Stimulated activated CD8-positive, alpha-beta memory T cell treated with anti-CD3 and anti-CD28 coated beads, Interleukin-15, amount 100 ng/mL, for 24 hours (primary cell): ENCODE measurements around the gene KBTBD7.

Experiments used
- DNase-seq: peaks from one replicate; pipeline ENCODE4 v3.0.0-alpha.2; 2020; ENCODE audit warnings: low read depth

The KBTBD7 gene

GRCh38 chr13:41193919-41194824, at the start of gene KBTBD7:
Gene KBTBD7, minus strand, starts transcription at chr13:41194569. Its CDS starts 312 bp downstream, at chr13:41194257.
- DNase-seq: peak; percentile 82

- DNase-seq: no peak
Measured at GRCh38 chr13:41241626-41242025, 47.3 kb upstream of the KBTBD7 start.

DNA sequence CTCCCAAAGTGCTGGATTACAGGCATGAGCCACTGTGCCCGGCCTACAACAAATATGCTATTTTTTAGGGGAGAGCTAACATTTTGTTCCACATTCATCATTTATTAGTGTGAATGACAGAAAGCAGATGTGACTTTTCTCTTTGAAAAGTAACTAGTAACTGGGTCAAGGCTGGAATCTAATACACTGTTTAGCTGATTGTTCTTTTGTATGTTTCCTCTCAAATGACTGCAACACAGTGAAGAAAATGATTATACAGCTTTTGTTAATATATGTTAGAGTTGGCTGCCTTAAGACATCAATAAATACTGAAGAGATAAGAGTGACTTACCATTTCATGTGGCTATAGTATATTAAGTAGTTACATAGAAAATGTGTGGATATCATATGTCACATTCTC, 42.0 kb upstream of the KBTBD7 start:
- DNase-seq: no peak

DNA sequence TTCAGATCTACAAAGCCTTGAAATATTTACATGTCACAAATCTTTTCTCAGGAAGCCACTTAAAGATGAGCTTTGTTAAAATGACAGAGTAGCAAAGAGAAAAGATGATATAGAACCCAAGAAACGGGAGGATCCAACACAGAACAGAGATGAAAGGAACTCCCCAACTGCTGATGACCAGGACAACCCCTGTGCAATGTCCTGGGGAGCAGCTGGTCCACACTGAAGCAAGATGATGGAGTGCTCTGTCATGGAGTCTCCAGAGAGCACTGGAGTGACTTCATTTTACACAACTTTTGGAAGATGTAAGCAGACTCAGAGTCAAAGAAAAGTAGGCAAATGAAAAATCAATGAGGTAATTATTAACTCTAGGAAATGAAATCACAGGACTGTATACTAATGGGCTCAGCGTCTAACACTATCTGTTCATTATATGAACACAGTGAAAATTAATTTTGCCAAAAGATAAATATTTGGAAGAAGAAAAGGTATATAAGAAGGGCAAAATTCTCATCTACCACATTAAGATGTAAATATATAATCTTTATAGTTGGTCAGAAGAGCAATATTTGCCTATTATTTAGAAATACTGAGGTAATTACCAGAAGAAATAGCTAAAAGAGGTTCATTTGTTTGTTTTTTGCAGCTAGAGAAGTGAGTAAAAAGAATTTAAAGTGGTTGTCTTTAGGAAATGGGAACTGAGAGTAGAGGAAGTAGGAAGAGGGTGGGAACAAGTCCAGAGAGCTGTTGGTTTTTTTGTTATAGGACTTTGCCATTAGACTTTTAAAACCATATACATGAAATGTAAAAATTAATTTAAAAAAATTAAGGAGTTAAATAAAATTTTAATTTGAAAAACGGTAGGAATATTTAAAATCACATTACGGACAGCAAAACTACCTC, 38.5 kb upstream of the KBTBD7 start:
- DNase-seq: no peak

- DNase-seq: no peak
Measured at GRCh38 chr13:41231786-41232185, 37.4 kb upstream of the KBTBD7 start.

DNA sequence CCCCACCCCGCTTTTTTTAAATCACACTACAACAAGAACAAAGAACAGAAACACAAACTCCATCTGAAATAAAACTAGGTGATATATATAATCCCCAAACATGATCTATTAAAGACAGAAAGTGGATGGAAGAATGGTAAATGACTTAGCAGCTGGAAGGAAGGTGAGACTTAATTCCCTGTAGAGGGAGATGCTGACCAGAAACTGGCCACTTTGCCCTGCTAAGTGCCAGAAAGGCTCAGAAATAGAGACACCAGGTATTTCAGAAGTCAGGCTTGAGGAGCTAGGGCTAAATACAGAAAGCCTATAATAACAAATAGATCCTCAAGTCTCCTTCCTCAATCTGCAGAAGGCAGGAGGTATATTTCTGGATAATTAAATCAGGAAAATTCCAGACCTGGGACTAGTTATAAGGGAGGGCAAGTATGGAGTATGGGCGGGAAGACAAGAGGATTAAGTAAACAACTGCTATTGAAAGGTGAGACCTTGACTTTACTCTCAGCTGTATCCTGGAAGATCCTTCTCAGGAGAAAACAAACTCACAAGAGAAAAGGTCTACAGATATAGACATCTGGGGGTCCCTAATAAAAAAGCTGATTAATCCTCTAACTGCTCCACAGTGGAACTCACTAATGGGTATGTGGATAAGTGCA, 36.8 kb upstream of the KBTBD7 start:
- DNase-seq: no peak

- DNase-seq: no peak
Measured at GRCh38 chr13:41229356-41229755, 35.0 kb upstream of the KBTBD7 start.

DNA sequence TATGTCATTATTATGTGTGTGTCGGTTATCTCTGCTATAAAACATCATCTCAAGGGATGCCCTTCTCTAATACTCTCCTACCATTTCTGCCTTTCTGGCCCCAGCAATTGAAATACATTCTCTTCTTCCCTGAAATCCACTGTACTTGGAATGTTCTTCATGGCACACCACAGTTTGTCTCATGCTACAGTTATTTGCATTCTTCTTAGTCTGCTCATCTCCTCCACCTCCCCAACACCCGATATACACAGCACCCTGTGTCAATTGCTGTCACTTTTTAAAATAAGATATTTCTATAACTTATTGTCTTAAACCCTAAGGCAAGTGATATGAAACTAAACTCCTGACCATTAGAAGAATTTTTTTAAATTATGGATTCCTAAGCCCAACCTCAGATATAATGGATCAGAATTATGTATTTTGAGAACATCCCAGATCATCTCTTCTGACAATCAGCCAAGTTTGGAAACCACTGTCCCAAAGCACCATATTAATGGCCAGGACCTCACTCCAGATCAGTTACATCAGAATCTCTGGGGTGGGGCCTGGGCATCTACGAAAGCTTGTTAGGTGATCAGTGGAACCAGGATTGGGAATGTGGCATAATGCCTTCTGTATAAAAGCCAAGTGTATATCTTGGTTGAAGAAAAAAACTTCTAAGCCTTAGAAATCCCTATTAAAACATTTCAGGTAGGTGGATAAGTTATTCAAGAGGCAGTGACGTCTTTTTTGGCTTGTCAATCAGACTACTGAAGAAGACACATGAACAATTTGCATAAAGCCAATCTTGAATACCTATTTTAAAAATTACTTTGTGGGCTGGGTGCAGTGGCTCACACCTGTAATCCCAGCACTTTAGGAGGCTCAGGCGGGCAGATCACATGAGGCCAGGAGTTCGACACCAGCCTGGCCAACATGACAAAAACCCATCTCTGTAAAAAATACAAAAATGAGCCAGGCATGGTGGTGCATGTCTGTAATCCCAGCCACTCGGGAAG, 30.0 kb upstream of the KBTBD7 start:
- DNase-seq: no peak

- no peak for DNase-seq
Measured at GRCh38 chr13:41222259-41222852, 28.0 kb upstream of the KBTBD7 start.

DNA sequence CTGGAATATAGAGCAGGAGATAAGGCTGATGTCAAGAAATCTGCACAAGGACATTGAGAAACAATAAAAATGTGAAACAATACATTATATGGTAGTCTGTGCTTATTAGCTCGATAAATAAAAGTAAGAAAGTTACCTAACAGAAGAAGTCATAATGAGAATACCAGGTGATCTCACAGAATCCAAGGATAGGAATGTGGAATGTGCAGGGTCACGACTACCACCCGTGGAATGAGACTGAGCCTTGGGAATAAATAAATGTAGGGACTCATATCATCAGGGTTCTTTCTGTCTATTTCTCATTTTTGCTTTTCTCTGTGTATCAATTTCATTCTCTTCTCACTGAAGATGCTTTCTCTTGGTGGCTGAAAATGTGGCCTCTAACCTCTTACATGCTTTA, 26.0 kb upstream of the KBTBD7 start:
- no peak for DNase-seq

DNA sequence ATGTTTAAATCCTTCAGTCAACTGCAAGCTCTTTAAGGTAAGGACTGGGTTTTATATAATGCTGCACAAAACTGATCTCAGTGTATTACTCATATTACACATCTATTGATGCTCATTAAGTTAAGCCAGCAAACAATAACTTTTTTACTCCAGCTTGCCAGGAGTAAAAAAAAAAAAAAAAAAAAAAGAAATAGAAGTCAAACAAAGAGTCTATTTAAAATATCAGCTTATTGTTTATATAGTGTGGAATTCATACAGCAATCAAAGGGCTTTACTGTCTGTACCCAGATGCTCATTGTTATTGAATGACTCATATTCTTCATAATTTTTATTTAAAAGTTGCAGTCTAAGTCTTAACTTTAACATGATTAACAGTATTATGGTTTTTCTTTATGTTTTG, 21.8 kb upstream of the KBTBD7 start:
- DNase-seq: no peak

GRCh38 chr13:41213919-41214318, 19.6 kb upstream of the KBTBD7 start:
- DNase-seq: no peak

- no peak for DNase-seq
Measured at GRCh38 chr13:41213316-41213715, 18.9 kb upstream of the KBTBD7 start.

DNA sequence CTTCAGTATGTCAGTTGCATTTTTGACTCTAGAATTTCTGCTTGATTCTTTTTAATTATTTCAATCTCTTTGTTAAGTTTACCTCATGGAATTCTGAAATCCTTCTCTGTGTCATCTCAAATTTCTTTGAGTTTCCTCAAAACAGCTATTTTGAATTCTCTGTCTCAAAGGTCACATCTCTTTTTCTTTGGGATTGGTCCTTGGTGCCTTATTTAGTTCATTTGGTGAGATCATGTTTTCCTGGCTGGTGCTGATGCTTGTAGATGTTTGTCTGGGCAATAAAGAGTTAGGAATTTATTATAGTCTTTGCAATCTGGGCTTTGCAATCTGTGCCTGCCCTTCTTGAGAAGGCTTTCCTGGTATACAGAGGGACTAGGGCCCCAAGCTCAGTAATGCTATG, 18.5 kb upstream of the KBTBD7 start:
- no peak for DNase-seq

- DNase-seq: no peak
Measured at GRCh38 chr13:41211062-41211461, 16.7 kb upstream of the KBTBD7 start.

DNA sequence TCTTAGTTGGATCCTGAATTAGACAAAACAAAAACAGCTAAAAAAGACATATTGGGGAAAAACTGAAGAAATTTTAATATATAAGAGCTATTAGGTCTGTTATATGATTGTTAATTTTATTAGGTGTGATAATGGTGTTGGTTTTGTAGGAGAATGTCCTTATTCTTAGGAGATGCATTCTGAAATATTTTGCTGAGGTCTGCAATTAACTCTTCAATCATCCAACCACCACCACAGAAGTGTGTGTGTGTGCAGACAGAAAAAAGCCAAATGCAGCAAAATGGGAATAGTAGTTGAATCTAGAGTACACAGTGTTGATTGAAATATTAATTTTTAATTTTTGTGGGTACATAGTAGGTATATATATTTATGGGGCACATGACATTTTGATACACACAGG, 12.1 kb upstream of the KBTBD7 start:
- DNase-seq: no peak

DNA sequence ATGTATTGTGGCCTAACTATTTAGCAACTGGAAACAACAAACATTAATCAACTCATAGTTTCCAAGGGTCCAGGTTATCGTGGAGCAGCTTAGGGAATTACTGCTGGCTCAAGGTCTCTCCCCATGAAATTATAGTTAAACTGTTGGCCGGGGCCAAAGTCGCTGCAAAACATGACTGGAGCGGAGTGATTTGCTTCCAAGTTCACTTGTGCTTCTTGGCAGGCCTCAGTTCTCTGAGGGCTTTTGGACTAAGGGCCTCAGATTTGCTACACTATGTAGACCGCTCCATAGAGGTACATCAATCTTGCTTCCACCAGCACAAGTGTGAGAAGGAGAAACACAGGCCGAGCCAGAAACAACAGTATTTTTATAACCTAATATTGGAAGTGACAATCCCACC, 9.4 kb upstream of the KBTBD7 start:
- no peak for DNase-seq

DNA sequence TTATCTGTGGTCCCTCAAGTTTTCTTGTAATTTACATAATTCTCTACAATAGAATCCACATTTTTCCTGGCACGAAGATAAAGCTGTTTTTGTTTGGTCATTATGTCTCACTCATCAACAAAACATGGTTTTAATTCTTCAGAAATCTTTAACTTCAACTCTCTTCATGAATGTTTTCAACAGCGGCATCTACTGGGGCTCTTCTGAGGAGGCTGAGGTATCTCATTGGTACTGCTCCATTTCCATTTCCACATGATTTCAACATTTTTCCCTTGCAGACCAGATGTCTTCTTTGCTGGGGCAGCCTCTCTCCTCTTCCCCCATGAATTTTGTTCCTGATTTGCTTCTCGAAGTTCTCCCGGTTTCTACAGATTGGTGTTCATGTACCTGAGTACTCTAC, 5.8 kb upstream of the KBTBD7 start:
- no peak for DNase-seq

DNA sequence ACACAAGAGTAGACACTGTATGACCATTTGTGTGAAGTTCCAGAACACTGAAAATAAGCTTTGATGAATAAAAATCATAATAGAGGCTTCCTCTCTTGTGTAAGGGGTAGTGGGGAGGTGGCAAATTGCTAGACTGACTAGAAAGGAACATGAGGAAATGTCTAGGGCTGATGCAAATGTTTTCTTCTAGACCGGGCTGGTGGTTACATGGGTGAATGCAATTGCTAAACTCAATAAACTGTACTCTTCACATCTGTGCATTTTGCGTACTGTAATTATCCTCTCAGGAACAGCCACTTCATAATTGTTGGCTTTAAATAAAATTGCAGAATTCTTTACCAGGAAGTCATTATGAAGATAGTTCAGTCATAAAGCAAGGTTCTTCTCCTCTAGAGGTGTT, 5.2 kb upstream of the KBTBD7 start:
- DNase-seq: no peak

- DNase-seq: no peak
Measured at GRCh38 chr13:41199079-41199478, 4.7 kb upstream of the KBTBD7 start.

DNA sequence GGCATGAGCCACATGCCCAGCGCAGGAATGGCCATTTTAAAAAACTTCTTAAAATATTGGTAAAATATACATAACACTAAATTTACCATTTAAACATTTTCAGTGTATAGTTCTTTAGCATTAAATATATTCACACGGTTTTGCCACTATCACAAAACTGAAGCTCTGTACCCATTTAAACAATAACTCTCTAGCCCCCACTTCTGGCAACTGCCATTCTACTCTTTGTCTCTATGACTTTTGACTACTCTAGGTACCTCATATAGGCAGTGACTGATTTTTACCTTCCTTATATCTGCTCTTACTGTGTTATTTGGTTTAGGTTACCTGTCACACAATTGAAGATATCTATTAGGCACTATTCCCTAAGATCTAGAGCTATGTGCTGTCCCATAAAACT, 2.3 kb upstream of the KBTBD7 start:
- no peak for DNase-seq
